HG02970 (cell line): ENCODE data around the gene ADGRV1.
"Not testable (repeated sequence)": the region's sequence is repeated elsewhere in the genome, so short reads cannot be mapped to it uniquely, and the experiment has no call there.

ENCODE experiments used
- ATAC-seq: cut with Tn5 transposase; IDR thresholded peaks from one replicate; pipeline ENCODE4 v1.9.1; 2021; ENCODE audit warnings: mild to moderate bottlenecking, moderate library complexity, moderate number of reproducible peaks; ENCODE audit not compliant: unreplicated experiment, low FRiP score

The ADGRV1 gene

GRCh38 chr5:90802474-90803317, 244.1 kb downstream of the ADGRV1 start:
- no peak for ATAC-seq

- ATAC-seq: no peak
Measured at GRCh38 chr5:90803381-90803780, 244.8 kb downstream of the ADGRV1 start.

GRCh38 chr5:90803876-90804275, 245.3 kb downstream of the ADGRV1 start:
- no peak for ATAC-seq

GRCh38 chr5:90807496-90807895, 248.9 kb downstream of the ADGRV1 start:
- no peak for ATAC-seq

- no peak for ATAC-seq
Measured at GRCh38 chr5:90809311-90810056, 250.9 kb downstream of the ADGRV1 start.

GRCh38 chr5:90810211-90810610, 251.6 kb downstream of the ADGRV1 start:
- ATAC-seq: no peak

GRCh38 chr5:90813392-90813791, 254.8 kb downstream of the ADGRV1 start:
- ATAC-seq: no peak

GRCh38 chr5:90822062-90822461, 263.5 kb downstream of the ADGRV1 start:
- not testable (repeated sequence) for ATAC-seq

GRCh38 chr5:90824436-90824835, 265.8 kb downstream of the ADGRV1 start:
- ATAC-seq: no peak

GRCh38 chr5:90830058-90830457, 271.5 kb downstream of the ADGRV1 start:
- ATAC-seq: no peak

- no peak for ATAC-seq
Measured at GRCh38 chr5:90833753-90834152, 275.2 kb downstream of the ADGRV1 start.

GRCh38 chr5:90834711-90835110, 276.1 kb downstream of the ADGRV1 start:
- ATAC-seq: no peak

GRCh38 chr5:90843443-90843842, 284.8 kb downstream of the ADGRV1 start:
- no peak for ATAC-seq

- no peak for ATAC-seq
Measured at GRCh38 chr5:90844931-90845330, 286.3 kb downstream of the ADGRV1 start.

- no peak for ATAC-seq
Measured at GRCh38 chr5:90845723-90846554, 287.3 kb downstream of the ADGRV1 start.

GRCh38 chr5:90847606-90848005, 289.0 kb downstream of the ADGRV1 start:
- not testable (repeated sequence) for ATAC-seq

GRCh38 chr5:90849939-90850338, 291.3 kb downstream of the ADGRV1 start:
- no peak for ATAC-seq

- no peak for ATAC-seq
Measured at GRCh38 chr5:90852531-90852930, 293.9 kb downstream of the ADGRV1 start.

- no peak for ATAC-seq
Measured at GRCh38 chr5:90853750-90854149, 295.2 kb downstream of the ADGRV1 start.

- ATAC-seq: no peak
Measured at GRCh38 chr5:90854169-90854568, 295.6 kb downstream of the ADGRV1 start.
